Measurements from ENCODE around the gene RSKR.

RSKR gene

DNA sequence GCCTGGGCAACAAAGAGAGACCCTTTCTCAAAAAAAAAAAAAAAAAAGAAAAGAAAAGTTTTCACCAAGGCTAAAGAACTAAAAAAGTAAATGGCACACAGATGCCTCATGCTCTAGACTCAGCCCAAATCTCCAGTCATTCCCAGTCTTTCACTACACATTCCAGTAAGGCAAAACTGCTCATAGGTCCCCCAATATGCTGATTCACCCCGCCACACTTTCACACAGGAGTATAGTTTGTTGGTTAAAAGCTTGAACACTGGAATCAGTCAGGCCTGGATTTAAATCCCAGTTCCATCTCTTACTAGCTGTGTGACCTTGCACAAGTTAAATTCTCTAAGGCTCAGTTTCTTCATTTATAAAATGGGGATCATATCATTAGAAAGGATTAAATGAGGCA lies 44.5 kb downstream of the RSKR start:
- no peaks in the 10 kb centered on the region for H4K20me1 ChIP-seq (ENCODE audit: insufficient read depth)
- H3K9ac ChIP-seq: no peak overlapping the region
- H3K27me3 ChIP-seq (ENCODE audit: insufficient read depth, low read depth): no peaks in the 10 kb centered on the region
- peaks cover 34% of the 10 kb centered on the region for H3K4me1 ChIP-seq (ENCODE audit: low read depth, poor library complexity, severe bottlenecking)
- no peak overlapping the region for H3K4me3 ChIP-seq (IDR thresholded peaks at IDR 0.05; ENCODE audit: insufficient read depth, low read depth, low read length)
- no peaks in the 10 kb centered on the region for H3K36me3 ChIP-seq (ENCODE audit: insufficient read depth)
- no peak overlapping the region for H3K27ac ChIP-seq
- TF ChIP-seq, protein P1, sequence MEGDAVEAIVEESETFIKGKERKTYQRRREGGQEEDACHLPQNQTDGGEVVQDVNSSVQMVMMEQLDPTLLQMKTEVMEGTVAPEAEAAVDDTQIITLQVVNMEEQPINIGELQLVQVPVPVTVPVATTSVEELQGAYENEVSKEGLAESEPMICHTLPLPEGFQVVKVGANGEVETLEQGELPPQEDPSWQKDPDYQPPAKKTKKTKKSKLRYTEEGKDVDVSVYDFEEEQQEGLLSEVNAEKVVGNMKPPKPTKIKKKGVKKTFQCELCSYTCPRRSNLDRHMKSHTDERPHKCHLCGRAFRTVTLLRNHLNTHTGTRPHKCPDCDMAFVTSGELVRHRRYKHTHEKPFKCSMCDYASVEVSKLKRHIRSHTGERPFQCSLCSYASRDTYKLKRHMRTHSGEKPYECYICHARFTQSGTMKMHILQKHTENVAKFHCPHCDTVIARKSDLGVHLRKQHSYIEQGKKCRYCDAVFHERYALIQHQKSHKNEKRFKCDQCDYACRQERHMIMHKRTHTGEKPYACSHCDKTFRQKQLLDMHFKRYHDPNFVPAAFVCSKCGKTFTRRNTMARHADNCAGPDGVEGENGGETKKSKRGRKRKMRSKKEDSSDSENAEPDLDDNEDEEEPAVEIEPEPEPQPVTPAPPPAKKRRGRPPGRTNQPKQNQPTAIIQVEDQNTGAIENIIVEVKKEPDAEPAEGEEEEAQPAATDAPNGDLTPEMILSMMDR (conservative IDR thresholded peaks at IDR 0.05; ENCODE audit: low read depth, low read length): no peak
- peaks cover 48% of the 10 kb centered on the region for H3K79me2 ChIP-seq (ENCODE audit: insufficient read depth, low read depth)
- H2AFZ ChIP-seq (ENCODE audit: low read depth): no peak overlapping the region
- peak overlapping the region; percentile 60; the same call in 1 of the 2 replicates for H3K4me2 ChIP-seq

- Histone ChIP-seq H3K9ac (no peak overlapping the region), H3K27ac (no peak overlapping the region), H3K4me1 (ENCODE audit: low read depth, poor library complexity, severe bottlenecking) (peaks cover 34% of the 10 kb centered on the region), H3K27me3 (ENCODE audit: insufficient read depth, low read depth) (no peaks in the 10 kb centered on the region), H3K4me3 (IDR thresholded peaks at IDR 0.05; ENCODE audit: insufficient read depth, low read depth, low read length) (no peak overlapping the region), H2AFZ (ENCODE audit: low read depth) (no peak overlapping the region), H4K20me1 (ENCODE audit: insufficient read depth) (no peaks in the 10 kb centered on the region), H3K4me2 (no peak overlapping the region), H3K79me2 (ENCODE audit: insufficient read depth, low read depth) (peaks cover 48% of the 10 kb centered on the region), H3K36me3 (ENCODE audit: insufficient read depth) (no peaks in the 10 kb centered on the region)
- TF ChIP-seq, protein P1 (conservative IDR thresholded peaks at IDR 0.05; ENCODE audit: low read depth, low read length): no peak
Measured at GRCh38 chr17:28567604-28568003, 46.4 kb downstream of the RSKR start.

DNA sequence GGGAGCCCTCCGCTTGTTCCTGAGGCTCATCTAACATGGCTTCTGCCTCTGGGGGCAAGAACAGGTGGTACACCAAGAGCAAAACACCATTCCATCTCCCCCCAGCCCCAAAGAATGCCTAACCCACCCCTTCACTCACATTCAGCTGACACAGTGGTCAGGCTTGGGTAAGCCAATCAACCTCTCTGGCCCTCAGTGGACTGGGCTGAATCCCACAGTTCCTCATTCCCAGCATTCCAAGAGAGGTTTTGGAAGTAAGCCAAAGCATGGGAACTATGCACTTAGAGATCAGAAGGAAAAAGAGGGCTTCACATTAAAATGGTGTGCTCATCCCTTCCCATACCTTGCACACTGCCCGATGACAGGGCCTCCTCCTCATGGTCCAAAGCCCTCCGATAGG lies 50.5 kb downstream of the RSKR start:
- TF ChIP-seq, protein P1 (conservative IDR thresholded peaks at IDR 0.05; ENCODE audit: low read depth, low read length): no peak
- H3K79me2 ChIP-seq (ENCODE audit: insufficient read depth, low read depth): peaks cover 23% of the 10 kb centered on the region; the same call in 1 of the 2 replicates
- H3K27ac ChIP-seq: no peak overlapping the region
- no peaks in the 10 kb centered on the region for H4K20me1 ChIP-seq (ENCODE audit: insufficient read depth)
- no peak overlapping the region for H2AFZ ChIP-seq (ENCODE audit: low read depth)
- H3K4me2 ChIP-seq: no peak overlapping the region
- H3K9ac ChIP-seq: no peak overlapping the region
- peaks cover 7% of the 10 kb centered on the region for H3K4me1 ChIP-seq (ENCODE audit: low read depth, poor library complexity, severe bottlenecking)
- H3K4me3 ChIP-seq (IDR thresholded peaks at IDR 0.05; ENCODE audit: insufficient read depth, low read depth, low read length): no peak overlapping the region
- H3K27me3 ChIP-seq (ENCODE audit: insufficient read depth, low read depth): no peaks in the 10 kb centered on the region
- H3K36me3 ChIP-seq (ENCODE audit: insufficient read depth): peaks cover 4% of the 10 kb centered on the region; the same call in 1 of the 2 replicates
